Measurements from ENCODE around the gene SNF8.

DNA sequence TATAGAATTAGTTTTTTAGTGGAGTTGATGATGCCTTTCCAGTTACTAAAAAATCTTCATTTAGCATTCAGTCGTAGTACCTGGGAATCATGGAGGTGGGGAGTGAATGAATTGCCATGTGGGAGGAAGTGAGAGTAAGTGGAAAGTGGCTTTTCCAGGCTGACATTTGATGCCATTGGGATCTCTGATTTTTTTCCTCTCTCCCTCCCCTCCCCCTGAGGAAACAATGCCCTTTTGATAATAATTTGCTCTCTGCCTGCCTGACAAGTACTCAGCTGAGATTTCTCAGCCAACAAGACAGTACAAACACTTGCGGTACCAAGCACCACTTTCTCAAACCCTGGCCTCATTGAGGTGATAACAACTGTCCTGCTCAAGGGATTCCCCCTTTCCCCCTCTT is 34.3 kb downstream of the SNF8 start:
- TF ChIP-seq, protein P1, sequence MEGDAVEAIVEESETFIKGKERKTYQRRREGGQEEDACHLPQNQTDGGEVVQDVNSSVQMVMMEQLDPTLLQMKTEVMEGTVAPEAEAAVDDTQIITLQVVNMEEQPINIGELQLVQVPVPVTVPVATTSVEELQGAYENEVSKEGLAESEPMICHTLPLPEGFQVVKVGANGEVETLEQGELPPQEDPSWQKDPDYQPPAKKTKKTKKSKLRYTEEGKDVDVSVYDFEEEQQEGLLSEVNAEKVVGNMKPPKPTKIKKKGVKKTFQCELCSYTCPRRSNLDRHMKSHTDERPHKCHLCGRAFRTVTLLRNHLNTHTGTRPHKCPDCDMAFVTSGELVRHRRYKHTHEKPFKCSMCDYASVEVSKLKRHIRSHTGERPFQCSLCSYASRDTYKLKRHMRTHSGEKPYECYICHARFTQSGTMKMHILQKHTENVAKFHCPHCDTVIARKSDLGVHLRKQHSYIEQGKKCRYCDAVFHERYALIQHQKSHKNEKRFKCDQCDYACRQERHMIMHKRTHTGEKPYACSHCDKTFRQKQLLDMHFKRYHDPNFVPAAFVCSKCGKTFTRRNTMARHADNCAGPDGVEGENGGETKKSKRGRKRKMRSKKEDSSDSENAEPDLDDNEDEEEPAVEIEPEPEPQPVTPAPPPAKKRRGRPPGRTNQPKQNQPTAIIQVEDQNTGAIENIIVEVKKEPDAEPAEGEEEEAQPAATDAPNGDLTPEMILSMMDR (IDR thresholded peaks at IDR 0.05; ENCODE audit: insufficient read depth, low read length, poor library complexity, severe bottlenecking), result no peak
- TF ChIP-seq EZH2phosphoT487 (conservative IDR thresholded peaks at IDR 0.05; ENCODE audit: low read length), result no peak
